Posterior cingulate gyrus (tissue), 11 donors: ENCODE data around the gene QSOX2.
A peak's percentile ranks its signal among the peaks of the same experiment; 100 is the strongest.

Experiments used
- DNase-seq, 10 donors: peaks; one replicate each; pipeline versions ENCODE4 v3.0.0 to v3.0.0-alpha.2; 2020 to 2021; ENCODE audit warnings: mixed read lengths in 3 of 10
- intact Hi-C: fragments of 100-400 bp; cut with DNase I; formaldehyde crosslinking; loops from one replicate; pipeline ENCODE4 v1.15.1; 2023

The QSOX2 gene, protein sequence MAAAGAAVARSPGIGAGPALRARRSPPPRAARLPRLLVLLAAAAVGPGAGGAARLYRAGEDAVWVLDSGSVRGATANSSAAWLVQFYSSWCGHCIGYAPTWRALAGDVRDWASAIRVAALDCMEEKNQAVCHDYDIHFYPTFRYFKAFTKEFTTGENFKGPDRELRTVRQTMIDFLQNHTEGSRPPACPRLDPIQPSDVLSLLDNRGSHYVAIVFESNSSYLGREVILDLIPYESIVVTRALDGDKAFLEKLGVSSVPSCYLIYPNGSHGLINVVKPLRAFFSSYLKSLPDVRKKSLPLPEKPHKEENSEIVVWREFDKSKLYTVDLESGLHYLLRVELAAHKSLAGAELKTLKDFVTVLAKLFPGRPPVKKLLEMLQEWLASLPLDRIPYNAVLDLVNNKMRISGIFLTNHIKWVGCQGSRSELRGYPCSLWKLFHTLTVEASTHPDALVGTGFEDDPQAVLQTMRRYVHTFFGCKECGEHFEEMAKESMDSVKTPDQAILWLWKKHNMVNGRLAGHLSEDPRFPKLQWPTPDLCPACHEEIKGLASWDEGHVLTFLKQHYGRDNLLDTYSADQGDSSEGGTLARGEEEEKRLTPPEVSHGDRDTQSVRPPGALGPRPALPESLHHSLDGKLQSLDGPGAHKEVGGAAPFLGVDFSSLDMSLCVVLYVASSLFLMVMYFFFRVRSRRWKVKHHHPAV

DNA sequence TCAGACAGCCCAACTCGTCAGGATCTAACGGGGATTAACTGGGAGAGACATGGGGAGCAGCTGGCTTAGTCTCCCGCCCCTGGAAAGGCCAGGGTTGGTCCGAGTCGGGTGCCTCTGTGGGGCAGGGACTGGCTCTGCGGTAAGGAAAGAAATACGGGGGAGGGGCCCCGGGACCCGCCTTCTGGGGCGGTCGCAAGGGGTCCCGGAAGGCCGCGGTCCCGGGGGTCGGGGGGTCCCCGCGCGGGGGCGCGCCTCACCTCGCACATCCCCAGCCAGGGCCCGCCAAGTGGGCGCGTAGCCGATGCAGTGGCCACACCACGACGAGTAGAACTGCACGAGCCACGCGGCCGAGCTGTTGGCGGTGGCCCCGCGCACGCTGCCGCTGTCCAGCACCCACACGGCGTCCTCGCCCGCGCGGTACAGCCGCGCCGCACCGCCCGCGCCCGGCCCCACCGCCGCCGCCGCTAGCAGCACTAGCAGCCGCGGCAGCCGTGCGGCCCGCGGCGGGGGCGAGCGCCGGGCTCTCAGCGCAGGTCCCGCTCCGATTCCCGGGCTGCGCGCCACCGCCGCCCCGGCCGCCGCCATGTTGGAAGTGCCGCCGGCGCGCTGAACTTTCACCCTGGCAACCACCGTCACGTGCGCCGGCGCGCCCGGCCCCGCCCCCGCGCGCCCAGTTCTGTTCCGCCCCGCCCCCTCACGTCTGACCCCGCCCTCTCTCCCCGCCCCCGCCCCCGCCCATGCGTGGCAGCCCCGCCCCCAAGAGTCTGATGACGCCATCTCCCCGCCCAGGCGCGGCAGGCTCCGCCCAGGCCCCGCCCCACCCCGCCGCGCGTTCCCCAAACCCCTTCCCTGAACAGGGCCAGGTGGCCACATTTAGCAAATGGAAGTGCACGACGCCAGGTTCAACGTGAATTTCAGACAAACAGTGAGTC lies at the start of gene QSOX2:
Gene QSOX2 (minus strand): TSS at position 594 of the 932 bp plus-strand sequence. CDS start 9 bp downstream, at position 585.
- intact Hi-C loops, result loop anchor here (1.0 kb wide), 1 partner anchor 22 kb away; no protein-coding TSS in a partner anchor

DNA sequence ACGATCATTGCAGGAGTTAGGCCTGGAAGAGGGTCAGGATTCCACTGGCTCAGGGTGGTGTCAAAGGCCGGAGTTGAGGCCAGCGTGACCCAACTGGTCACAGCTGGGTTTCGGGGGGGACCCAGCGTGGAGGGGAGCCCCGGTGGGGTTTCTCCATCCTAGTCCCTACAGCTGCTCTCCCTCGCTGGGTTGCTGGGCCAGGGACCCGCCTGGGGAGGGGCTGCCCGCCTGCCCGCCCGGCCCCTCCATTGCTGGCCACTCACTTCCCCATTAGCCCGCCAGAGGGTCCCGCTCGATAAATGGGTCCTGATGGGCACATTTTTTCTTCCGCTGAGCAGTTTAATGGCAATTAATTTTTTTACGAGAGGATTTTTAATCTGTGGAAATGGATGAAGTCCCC lies 49.4 kb upstream of the QSOX2 start:
- DNase-seq, result peak in 3 of 10 donors; percentile 26 to 65 (median 47)
- intact Hi-C loops, result no loop called here

More for the DNA sequence above, at the start of gene QSOX2:
- peak; percentile 69 to 98 (median 82) for DNase-seq

DNA sequence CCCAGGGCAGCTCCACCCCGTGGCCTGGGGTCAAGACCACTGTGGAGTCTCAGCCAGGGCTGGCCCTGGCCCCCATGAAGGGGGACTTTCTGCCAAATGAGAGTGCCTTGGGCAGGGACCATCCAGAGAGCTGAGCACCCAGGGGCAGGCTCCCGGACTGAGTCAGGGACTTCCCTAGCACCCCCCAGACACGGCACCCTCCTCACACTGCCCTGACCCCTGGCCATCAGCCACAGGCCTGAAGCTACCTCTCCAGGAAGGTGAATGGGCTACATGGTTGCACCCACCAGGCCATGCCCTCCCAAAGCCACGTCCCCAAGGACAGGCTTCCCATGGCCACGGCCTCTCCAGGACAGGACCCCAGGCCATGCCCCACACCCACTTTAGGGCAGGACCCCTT lies 48.8 kb upstream of the QSOX2 start:
- peak in 2 of 10 donors; percentile 43 to 60 for DNase-seq
- intact Hi-C loops, result no loop called here

DNA sequence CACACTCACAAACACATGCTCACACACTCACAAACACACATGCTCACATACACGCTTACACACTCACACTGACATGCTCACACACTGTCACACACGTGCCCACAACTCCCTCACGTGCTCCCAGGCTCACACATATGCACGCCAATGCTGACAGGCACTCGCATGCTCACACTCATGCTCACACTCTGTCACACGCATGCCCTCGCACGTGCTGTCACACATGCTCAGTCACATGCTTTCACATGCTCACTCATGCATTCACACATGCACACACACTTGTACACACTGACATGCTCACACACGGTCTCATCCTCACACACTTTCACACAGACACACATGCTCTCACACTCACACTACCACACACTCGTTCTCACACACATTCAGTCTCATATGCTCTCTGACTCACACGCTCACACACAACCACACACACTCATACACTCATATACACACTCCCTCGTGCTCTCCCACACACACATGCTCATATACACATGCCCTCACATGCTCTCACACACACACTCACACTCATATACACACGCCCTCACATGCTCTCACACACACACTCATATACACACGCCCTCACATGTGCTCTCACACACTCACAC lies 48.0 kb upstream of the QSOX2 start:
- intact Hi-C loops, result no loop called here

DNA sequence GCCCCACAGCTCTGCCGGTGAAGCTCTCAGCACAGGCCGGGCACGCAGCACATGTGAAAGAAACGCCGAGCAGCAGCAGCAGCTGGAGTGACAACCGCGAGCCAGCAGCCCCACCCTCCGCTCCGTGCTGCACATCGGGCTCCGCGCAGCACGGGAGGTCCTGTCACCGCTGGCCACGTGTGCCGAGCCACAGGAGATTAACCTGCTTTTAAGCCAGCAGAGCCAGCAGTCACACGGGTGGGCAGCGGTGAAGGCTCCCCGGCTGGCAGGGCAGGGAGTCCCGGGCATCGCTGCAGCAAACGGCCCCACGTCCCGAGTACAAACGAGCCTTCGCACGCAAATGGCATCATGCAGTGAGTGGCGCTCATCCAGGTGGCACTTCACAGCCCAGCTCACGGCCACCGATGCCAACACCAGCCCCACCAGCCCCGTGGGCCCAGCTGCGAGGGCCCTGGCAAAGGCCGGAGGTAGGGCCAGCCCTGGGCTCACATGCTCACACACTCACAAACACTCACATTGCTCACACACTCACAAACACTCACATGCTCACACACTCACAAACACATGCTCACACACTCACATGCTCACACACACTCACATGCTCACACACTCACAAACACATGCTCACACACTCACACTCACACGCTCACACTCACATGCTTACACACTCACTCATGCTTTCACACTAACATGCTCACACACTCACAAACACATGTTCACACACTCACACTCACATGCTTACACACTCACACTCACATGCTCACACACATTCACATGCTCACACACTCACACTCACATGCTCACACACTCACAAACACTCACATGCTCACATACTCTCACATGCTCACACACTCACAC lies 47.2 kb upstream of the QSOX2 start:
- DNase-seq, result peak in 5 of 10 donors; percentile 18 to 88 (median 80)
- intact Hi-C loops, result no loop called here

More for the DNA sequence above, 48.0 kb upstream of the QSOX2 start:
- DNase-seq, result no peak

DNA sequence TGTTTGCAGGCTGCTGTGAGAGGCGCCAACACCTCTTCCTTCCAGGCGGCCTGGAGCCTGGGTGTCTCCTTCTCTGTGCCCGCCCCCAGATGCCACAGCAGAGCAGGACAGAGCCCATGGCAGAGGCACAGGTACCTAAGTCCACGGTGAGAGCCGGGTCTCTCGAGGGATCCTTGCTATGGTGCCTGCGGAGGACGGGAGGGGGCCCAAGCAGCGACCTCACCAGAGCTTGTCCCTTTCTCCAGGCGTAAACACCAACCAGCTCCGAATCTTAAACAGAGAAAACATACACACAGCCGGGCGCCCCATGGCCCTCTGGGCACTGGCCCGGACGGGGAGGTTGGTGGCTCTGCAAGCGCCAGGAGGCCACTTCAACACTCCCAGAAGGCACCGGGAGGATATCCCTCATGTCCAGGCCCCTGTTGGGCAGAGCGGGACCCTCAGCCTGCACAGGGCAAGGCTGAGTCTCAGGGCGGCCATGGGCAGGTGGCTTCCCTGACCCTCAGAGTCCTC lies 46.5 kb upstream of the QSOX2 start:
- intact Hi-C loops, result no loop called here

DNA sequence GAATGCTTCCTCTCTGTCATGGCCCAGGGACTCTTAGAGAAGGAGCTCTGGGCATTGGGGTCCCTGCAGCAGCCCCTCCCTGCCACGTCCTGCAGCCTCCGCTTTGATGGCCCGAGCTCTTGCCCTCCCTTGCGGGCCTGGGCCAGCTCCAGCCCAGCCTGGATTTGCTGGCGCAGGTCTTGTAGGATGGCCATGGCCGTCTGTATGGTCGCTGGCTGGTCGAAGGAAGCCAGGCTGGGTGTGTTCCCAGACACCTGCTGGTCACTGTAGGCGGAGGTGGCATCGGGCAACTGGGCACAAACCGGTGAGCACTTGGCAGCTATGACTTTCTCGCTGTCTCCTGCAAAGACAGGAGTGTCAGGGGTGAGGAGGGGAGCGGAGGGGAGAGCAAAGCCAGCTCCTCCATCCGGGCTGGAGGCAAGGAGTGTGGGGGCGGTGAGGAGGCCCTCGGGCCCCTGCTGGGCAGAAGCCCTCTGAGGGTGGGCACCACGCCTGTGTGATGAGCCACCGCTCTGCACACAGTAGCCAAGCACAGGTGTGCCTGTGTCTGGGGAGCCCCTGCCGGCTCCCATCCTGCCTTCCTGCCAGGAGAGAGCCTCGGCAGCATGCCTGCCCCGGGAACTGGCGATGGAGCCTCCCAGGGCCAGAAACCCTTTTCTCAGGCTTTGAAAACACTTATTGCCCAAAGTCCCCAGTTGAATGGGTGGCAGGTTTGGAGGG lies 45.9 kb upstream of the QSOX2 start:
- intact Hi-C loops, result no loop called here
- peak in 3 of 10 donors; percentile 46 to 77 (median 70) for DNase-seq

More for the DNA sequence above, 46.5 kb upstream of the QSOX2 start:
- DNase-seq, result peak in 3 of 10 donors; percentile 67 to 77 (median 71)

DNA sequence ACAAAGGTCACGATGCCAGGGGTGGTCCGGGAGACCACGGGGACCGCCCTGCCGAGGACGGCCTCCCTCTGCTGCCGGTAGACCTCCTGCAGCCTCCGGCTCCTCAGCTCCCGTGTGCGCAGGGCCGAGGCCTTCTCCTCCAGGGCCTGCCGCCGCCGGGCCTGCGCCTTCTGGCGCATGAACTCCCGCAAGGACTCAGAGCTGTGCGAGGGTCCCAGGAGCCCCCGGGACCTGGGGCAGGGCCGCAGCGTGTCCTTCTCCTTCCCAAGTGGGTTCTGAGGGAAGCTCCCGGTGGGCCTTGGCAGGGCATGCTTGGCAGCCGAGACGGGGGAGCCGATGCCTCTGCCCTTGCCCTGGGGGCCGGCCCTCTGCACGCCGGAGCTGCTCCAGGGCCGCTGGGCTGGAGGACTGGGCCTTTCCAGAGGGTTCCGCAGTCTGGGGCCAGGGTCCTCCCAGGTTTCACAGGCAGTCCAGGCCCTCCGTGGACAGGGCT lies 44.9 kb upstream of the QSOX2 start:
- intact Hi-C loops, result no loop called here
- peak in 3 of 10 donors; percentile 53 to 62 (median 58) for DNase-seq

DNA sequence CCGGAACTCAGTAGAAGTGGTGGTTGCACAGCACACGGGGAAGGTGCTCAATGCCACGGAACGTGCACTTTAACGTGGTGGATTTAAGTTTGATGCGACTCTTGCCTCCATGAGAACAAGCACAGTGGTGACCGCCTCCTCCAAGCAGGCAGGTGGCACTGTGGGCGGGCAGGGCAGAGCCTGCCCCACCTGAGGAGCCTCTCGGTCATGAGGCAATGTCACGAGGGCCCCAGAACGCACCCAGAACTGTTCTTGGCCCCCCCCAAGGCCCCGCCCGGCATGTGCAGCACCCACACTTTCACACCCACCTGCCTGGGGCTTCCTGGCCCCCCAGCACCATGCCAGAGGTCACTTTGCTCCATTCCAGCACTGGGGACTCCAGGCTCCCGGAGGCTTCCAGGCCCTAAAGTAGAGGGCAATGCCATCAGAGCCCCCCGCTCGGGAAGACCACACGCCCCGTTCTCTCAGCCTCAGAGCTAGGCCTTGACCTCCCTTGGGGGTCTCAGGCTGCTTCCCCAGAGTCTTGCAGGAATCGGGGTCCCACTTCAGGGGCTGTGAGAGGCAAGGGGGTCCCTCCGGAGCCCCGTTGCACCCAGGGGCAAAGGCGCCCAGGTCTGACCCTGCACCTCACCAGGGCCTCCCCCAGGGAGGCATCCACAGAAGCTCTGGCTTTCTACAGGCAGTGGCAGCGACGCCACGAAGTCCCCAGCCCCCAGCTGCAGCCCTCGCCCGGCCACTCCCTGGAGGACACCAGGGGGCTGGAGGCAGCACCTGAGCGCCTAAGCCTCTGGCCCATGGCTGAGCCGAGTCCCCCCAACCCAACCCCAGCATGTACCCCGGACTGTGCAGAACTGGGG lies 44.3 kb upstream of the QSOX2 start:
- peak in 2 of 10 donors; percentile 64 to 74 for DNase-seq
- intact Hi-C loops, result no loop called here

DNA sequence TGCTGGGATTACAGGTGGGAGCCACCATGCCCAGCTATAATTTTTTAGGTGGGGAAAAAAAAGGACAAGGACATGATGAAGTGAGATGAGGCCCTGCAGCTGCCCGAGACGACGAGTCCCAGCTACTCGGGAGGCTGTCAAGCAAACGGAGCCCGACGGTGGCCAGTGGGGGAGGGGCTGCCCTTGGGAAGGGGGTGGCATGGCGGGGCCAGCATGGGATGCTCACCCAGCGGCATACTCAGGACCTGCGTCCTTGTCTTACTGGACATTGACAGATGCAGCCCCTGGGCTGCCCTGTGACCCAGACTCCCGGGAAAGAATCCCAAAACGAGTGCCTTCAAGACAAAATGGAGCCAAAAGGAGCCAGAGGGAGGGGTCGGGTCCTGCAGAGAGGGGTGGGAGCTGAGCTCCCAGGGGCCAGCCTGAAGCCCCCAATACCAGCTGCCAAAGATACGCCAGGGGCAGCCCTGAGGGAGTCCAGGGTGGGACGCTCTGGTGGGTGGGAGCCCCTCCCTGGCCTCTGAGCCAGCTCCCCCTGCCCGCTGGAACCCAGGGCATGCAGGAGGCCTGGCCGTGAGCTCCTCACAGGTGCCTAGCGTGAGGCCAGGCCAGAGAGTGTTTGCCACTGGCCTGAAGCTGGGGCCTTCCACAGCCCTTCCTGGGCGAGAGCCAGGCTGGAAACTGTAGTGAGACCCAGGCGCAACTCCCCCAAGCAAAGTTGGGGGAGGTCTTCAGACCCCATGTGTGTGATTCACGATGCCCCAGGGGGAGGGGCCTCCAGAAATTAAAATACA lies 42.5 kb upstream of the QSOX2 start:
- intact Hi-C loops, result no loop called here
- DNase-seq, result peak in 2 of 10 donors; percentile 61 to 65

DNA sequence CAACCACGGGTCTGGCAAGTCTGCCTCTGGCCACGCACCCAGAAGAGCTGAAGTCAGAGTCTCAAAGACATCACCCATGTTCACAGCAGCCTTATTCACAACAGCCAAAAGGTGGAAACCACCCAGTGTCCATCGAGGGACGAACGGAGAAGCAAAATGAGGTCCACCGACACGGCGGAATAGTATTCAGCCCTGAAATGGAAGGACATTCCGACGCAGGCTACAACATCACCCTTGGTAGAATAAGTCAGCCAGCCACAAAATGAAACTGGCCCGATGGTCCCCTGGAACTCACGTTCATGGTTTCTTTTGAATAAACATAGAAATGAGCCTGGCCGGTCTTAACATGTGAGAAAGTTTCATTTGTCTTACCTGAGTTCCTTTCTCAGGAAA lies 41.4 kb upstream of the QSOX2 start:
- intact Hi-C loops, result no loop called here
- peak in 1 of 10 donors; percentile 37 for DNase-seq

DNA sequence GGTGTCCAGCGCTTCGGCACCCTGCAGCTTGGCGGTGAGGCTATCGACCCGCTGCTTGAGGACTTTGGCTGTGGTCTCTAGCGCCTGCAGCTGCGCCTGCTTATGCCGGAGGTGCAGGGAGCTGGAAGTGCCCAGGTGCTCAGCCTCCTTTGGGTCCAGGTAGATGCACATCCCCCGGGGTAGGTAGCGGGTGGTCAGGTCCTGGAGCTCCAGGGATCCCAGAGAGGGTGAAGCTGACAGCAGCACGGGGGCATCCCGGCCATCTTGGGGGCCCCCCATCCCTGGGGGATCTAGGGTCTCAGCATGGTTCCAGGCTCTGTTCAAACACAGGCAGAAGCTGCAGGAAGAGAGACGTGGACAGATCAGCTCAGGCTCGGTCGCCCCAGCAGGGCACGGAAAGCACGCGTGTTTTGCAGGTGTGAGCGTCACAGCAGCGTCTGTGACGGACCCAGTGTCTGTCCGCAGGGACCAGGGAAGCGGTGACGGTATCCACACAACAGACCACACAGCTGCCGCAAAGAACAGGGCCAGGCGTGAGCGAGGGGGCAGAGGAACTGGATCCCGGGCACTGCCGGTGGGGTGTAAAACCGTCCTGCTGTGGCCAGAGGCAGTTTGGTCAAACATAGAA lies 40.9 kb upstream of the QSOX2 start:
- DNase-seq, result peak in 3 of 10 donors; percentile 58 to 75 (median 72)
- intact Hi-C loops, result no loop called here

DNA sequence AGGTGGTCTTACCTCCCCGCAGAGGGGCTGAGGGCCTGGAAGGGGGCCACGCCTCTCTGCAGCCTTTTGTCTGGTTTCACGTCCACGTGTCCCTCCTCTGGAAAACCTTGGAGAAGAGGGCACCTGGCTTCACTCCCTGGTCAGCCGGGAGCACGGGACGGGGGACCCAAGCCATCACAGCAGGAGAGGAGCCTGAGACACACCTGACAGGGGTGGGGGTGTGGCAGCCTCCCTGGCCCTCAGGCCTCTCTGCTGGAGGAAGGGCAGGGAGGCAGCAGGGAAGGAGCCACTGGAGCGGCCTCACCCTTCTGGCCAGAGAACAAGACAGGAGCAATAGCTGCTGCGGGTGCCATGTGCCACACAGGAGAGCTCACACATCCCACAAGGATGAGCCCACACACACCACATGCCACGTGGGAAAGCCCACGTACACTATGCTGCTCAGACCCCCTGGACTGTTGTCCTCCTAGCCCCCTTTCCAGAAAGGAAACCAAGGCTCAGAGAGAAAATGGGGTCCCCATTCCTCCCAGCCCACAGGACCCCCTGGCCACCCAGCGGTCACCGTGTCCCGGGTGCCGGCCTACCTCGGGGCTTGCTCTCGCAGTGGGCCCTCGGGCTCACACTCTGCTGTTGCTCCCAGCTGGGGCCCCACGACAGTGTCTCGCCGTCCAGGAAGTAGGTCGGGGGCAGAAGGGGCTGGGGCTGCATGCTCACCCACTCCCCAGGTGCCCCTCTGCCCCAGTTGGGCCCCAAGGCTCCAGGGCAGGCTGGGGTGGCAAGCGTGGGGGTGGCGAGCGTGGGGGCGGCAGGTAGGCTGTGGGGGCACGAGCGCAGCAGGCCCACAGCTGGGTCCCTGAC lies 40.1 kb upstream of the QSOX2 start:
- intact Hi-C loops, result no loop called here
- DNase-seq, result peak in 3 of 10 donors; percentile 41 to 56 (median 52)

DNA sequence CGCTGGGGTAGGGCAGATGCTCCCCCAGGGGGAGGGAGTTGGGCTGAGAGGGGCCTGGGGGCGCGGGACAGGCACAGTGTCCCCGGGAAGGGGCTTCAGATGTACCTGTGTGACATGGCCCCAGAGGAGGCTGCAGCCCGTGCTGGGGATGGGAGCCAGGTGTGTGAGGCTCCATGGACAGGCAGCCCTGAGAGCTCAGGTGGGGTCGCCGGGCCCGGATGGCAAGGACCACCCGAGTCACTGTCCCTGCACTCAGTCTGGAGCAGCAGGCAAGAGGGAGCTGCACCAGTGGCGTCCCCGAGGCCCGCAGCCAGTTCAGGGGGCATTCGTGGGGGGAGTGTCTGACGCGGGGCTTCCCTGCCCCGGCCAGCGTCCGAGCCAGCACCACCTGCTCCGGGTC lies 39.3 kb upstream of the QSOX2 start:
- intact Hi-C loops, result no loop called here
- peak in 3 of 10 donors; percentile 59 to 81 (median 69) for DNase-seq

DNA sequence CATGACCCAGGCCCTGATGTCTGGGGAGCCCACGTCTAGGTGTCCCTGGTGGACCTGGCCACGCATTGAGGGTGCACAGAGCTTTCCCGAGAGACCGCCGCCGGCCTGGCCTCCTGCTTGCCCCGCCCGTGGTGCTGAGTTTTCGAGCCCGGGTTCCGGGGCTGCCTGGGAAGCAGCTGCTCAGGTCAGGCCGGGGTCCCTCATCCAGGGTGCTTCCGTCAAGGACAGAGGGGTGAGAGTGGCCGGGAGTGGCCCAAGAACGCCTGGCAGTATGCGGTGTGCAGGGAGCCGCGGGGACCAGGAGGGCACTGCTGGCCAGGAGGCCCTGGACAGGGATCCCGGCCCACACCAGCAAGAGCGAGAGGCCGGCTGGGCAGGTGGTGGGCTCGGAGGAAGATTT lies 38.7 kb upstream of the QSOX2 start:
- intact Hi-C loops, result no loop called here
- DNase-seq, result peak in 3 of 10 donors; percentile 63 to 82 (median 82)
